IMR-90 (cell line): ENCODE data around the gene SYNGR3.

Experiments
- CTCF ChIP-seq: conservative IDR thresholded peaks from 2 replicates; pipeline ENCODE4 v1.5.1; 2012; ENCODE audit warnings: mild to moderate bottlenecking, low read depth, low read length, improper control_type of control experiment
- RAD21 ChIP-seq: IDR thresholded peaks from 2 replicates; pipeline ENCODE4 v1.6.1; 2012; ENCODE audit warnings: low read length, improper control_type of control experiment
- RFX5 ChIP-seq: IDR thresholded peaks from 2 replicates; pipeline ENCODE4 v1.8.0; 2012; ENCODE audit warnings: low read depth, mild to moderate bottlenecking, low read length, moderate library complexity

- TF ChIP-seq RAD21 (no peak), CTCF (no peak), RFX5 (no peak)
Observed at GRCh38 chr16:1958715-1959268, 31.0 kb upstream of the SYNGR3 start.
